IPS-NIHi7 (cell line): ENCODE data around the gene AP1G2.

Experiments
- DNase-seq: peaks from one replicate; pipeline ENCODE4 v3.0.0; 2012; ENCODE audit warnings: mixed read lengths; ENCODE audit errors: extremely low spot score

Gene AP1G2

GRCh38 chr14:23558346-23559009, 9.1 kb downstream of the AP1G2 start:
- DNase-seq: no peak

GRCh38 chr14:23557946-23558345, 9.6 kb downstream of the AP1G2 start:
- DNase-seq: no peak

GRCh38 chr14:23557521-23557920, 10.1 kb downstream of the AP1G2 start:
- DNase-seq: no peak

GRCh38 chr14:23556700-23557440, 10.7 kb downstream of the AP1G2 start:
- DNase-seq: no peak

GRCh38 chr14:23555882-23556699, 11.5 kb downstream of the AP1G2 start, which contains the start of gene THTPA:
THTPA (plus strand) TSS chr14:23556271; CDS start chr14:23556758, 487 bp downstream.
- DNase-seq: peak; percentile 85

GRCh38 chr14:23555533-23555881, 12.1 kb downstream of the AP1G2 start:
- DNase-seq: no peak

GRCh38 chr14:23551266-23552028, 16.1 kb downstream of the AP1G2 start, which contains the start of gene ZFHX2:
ZFHX2 (minus strand) TSS chr14:23551765; CDS start chr14:23535325, 16,440 bp downstream.
- DNase-seq: peak; percentile 85

- peak; percentile 44 for DNase-seq
Measured at GRCh38 chr14:23550812-23551265, 16.8 kb downstream of the AP1G2 start.

- no peak for DNase-seq
Measured at GRCh38 chr14:23550131-23550811, 17.3 kb downstream of the AP1G2 start.

GRCh38 chr14:23548351-23549318, 19.0 kb downstream of the AP1G2 start:
- peak; percentile 30 for DNase-seq

- DNase-seq: no peak
Measured at GRCh38 chr14:23547924-23548323, 19.7 kb downstream of the AP1G2 start.

GRCh38 chr14:23546450-23547035, 21.0 kb downstream of the AP1G2 start:
- DNase-seq: no peak

GRCh38 chr14:23545740-23546365, 21.7 kb downstream of the AP1G2 start:
- no peak for DNase-seq

- peak; percentile 57 for DNase-seq
Measured at GRCh38 chr14:23544511-23545447, 22.8 kb downstream of the AP1G2 start.

- DNase-seq: no peak
Measured at GRCh38 chr14:23543403-23543802, 24.2 kb downstream of the AP1G2 start.

GRCh38 chr14:23542261-23542660, 25.3 kb downstream of the AP1G2 start:
- no peak for DNase-seq

GRCh38 chr14:23540141-23540469, 27.5 kb downstream of the AP1G2 start:
- no peak for DNase-seq
